ENCODE measurements around the gene SEMA3F. TPM values are rescaled to one million over a fixed set of nuclear protein-coding genes. Genes with fewer than 3 reads are reported as not detected.
A peak's percentile ranks its signal among the peaks of the same experiment; 100 is the strongest.

The SEMA3F gene
- total RNA-seq, 1 donor from 2014 or later: 78.1 TPM

- TF ChIP-seq POLR2AphosphoS5 (IDR thresholded peaks at IDR 0.05; ENCODE audit: insufficient read depth in 1 of 2, low read depth in 1 of 2): no peak
- no peak for TF ChIP-seq POLR2A (IDR thresholded peaks at IDR 0.05)
- TF ChIP-seq CTCF (IDR thresholded peaks at IDR 0.05): no peak
- peak overlapping the region; percentile 62 to 88 for H3K4me3 ChIP-seq
- no peaks in the 10 kb centered on the region for H3K36me3 ChIP-seq
- H3K9me3 ChIP-seq: no peaks in the 10 kb centered on the region
- H3K27ac ChIP-seq: peak overlapping the region; percentile 86
- DNase-seq (ENCODE audit: extremely low spot score in 2 of 2): no peak
- H3K27me3 ChIP-seq: no peaks in the 10 kb centered on the region
- intact Hi-C loops (cut with DNase I): no loop called here
- H3K4me1 ChIP-seq: peaks cover 72% of the 10 kb centered on the region
Observed at GRCh38 chr3:50154476-50154839, 666 bp upstream of the SEMA3F start.

GRCh38 chr3:50155491-50155878 is 361 bp downstream of the SEMA3F start:
- no peaks in the 10 kb centered on the region for H3K9me3 ChIP-seq
- no peak for DNase-seq (ENCODE audit: extremely low spot score in 2 of 2)
- H3K27ac ChIP-seq: peak overlapping the region; percentile 86
- no peaks in the 10 kb centered on the region for H3K27me3 ChIP-seq
- TF ChIP-seq CTCF (IDR thresholded peaks at IDR 0.05) (no peak), POLR2A (IDR thresholded peaks at IDR 0.05) (no peak), POLR2AphosphoS5 (IDR thresholded peaks at IDR 0.05; ENCODE audit: insufficient read depth in 1 of 2, low read depth in 1 of 2) (no peak)
- H3K4me3 ChIP-seq: peak overlapping the region; percentile 62 to 88
- H3K4me1 ChIP-seq: peaks cover 73% of the 10 kb centered on the region
- intact Hi-C loops (cut with DNase I): no loop called here
- H3K36me3 ChIP-seq: no peaks in the 10 kb centered on the region

GRCh38 chr3:50155891-50156290 is 767 bp downstream of the SEMA3F start:
- TF ChIP-seq POLR2AphosphoS5 (IDR thresholded peaks at IDR 0.05; ENCODE audit: insufficient read depth in 1 of 2, low read depth in 1 of 2): no peak
- TF ChIP-seq POLR2A (IDR thresholded peaks at IDR 0.05): no peak
- Histone ChIP-seq H3K4me1 (peaks cover 73% of the 10 kb centered on the region), H3K27ac (peak overlapping the region; percentile 86), H3K27me3 (no peaks in the 10 kb centered on the region), H3K9me3 (no peaks in the 10 kb centered on the region), H3K4me3 (peak overlapping the region; percentile 62 to 88), H3K36me3 (no peaks in the 10 kb centered on the region)
- no peak for DNase-seq (ENCODE audit: extremely low spot score in 2 of 2)
- intact Hi-C loops (cut with DNase I): no loop called here

- H3K4me3 ChIP-seq: peak overlapping the region; percentile 62 to 88
- peak overlapping the region; percentile 86 for H3K27ac ChIP-seq
- H3K4me1 ChIP-seq: peaks cover 73% of the 10 kb centered on the region
- no peaks in the 10 kb centered on the region for H3K36me3 ChIP-seq
- TF ChIP-seq POLR2AphosphoS5 (IDR thresholded peaks at IDR 0.05; ENCODE audit: insufficient read depth in 1 of 2, low read depth in 1 of 2): peak in 1 of 2 donors; percentile 25
- no peak for TF ChIP-seq POLR2A (IDR thresholded peaks at IDR 0.05)
- H3K9me3 ChIP-seq: no peaks in the 10 kb centered on the region
- no peak for DNase-seq (ENCODE audit: extremely low spot score in 2 of 2)
- intact Hi-C loops (cut with DNase I): no loop called here
- no peaks in the 10 kb centered on the region for H3K27me3 ChIP-seq
Observed at GRCh38 chr3:50156549-50157493, 1.7 kb downstream of the SEMA3F start.

- H3K9me3 ChIP-seq: no peaks in the 10 kb centered on the region
- DNase-seq (ENCODE audit: extremely low spot score in 2 of 2): no peak
- TF ChIP-seq CTCF (IDR thresholded peaks at IDR 0.05): no peak
- no peak for TF ChIP-seq POLR2A (IDR thresholded peaks at IDR 0.05)
- TF ChIP-seq POLR2AphosphoS5 (IDR thresholded peaks at IDR 0.05; ENCODE audit: insufficient read depth in 1 of 2, low read depth in 1 of 2): no peak
- H3K4me3 ChIP-seq: peak overlapping the region; percentile 62 to 88
- H3K4me1 ChIP-seq: peaks cover 77% of the 10 kb centered on the region
- no peaks in the 10 kb centered on the region for H3K27me3 ChIP-seq
- intact Hi-C loops (cut with DNase I): no loop called here
- peak overlapping the region; percentile 86 for H3K27ac ChIP-seq
- no peaks in the 10 kb centered on the region for H3K36me3 ChIP-seq
Observed at GRCh38 chr3:50157827-50158529, 2.9 kb downstream of the SEMA3F start.
